CD4-positive, alpha-beta T cell treated with Interleukin-4 for 1 hour (primary cell): Measurements from ENCODE around the gene METTL2A.
A peak's percentile ranks its signal among the peaks of the same experiment; 100 is the strongest.
"Not testable (repeated sequence)": the region's sequence is repeated elsewhere in the genome, so short reads cannot be mapped to it uniquely, and the experiment has no call there.

Source experiments
- DNase-seq, 2 donors: peaks; one replicate each; pipeline ENCODE4 v3.0.0-alpha.2; 2020 to 2022

METTL2A gene

DNA sequence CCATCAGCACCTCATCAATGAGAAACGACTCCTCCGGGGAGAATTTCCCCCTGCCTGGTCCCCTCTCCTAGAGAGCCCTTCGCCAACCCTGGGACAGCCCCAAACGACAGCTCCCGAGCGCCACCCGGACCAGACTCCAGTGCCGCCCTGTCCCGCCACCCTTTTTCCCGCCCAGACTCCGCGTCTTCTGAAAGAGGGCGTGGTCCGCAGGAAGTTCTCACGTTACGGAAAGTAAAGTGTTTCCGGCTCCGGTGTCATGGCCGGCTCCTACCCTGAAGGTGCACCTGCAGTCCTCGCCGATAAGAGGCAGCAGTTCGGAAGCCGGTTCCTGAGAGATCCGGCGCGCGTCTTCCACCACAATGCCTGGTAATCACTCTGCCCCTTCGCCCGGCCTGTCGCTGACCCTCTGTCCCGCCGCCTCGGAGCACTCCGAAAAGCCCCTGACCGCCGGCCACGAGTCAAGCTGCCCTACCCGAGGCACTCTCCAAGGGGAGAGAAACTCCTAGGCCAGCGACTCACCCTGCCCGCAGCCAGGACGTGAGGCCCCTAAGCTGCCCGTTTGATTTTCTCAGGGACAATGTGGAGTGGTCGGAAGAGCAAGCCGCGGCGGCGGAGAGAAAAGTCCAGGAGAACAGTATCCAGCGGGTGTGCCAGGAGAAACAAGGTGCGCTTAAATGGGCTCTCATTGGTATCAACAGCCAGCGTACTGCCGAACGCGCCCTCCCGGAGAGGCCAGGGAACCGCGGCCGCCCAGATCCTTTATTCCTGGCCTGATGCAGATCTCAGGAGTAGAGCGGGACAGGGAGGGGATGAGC is at the start of gene METTL2A:
Gene METTL2A, plus strand, starts transcription at position 251 of the 815 bp plus-strand sequence. Its CDS starts 6 bp downstream, at position 257.
- peak; percentile 87 to 88 for DNase-seq

DNA sequence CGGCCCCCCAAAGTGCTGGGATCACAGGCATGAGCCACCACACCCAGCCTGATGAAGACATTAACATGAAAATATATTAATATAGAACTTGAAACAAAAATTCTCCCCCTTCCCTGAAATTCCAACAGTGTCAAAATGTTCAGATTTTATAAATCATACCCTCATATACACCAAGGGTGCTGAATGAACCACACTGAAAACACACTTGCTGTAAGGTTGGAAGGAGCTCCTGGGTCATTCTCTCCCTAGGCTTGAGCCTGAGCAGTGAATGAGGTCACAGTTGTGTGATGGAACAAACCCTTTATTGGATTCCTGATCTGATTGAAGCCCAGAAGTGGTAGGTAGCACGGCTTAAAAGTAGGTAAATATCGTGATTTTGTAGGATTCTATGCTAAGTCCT is 43.4 kb upstream of the METTL2A start, which contains the start of gene EFCAB3:
Gene EFCAB3, plus strand, starts transcription at position 301 of the 400 bp plus-strand sequence. CDS start 2,427 bp downstream, outside the sequence.
- DNase-seq, result no peak

DNA sequence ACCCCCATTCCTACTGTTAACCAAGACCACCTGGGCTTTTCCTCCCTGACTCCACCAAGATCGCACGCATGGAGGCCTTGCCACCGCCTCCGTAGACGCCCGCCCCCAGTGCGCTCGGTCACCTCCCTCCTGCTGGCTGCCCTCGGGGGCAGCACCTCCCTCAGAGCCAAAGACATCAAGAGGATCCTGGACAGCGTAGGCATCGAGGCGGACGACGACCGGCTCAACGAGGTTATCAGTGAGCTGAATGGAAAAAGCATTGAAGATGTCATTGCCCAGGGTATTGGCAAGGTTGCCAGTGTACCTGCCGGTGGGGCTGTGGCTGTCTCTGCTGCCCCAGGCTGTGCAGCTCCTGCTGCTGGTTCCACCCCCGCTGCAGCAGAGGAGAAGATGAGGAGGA is 42.1 kb upstream of the METTL2A start:
- DNase-seq, result no peak

- DNase-seq, result no peak
Observed at GRCh38 chr17:62388856-62389255, 34.8 kb upstream of the METTL2A start.

DNA sequence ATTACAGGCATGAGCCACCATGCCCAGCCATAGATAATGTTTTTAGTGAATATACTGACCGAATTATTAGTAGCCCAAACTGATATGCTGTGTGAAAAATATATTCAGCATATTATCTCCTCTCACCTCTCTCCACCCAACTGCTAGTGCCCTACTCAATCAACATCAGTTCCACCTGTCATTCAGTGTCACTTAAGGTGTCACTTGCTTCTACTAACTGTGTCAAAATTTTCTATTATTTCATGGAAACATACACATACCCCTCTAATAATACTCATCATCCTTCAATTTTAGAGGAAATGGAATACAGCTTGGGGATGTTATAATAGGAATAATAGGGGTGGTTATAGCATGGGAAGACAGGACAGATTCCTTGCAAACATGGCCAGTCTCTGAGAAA is 30.8 kb upstream of the METTL2A start:
- DNase-seq, result no peak

GRCh38 chr17:62398891-62399290 is 24.8 kb upstream of the METTL2A start:
- no peak for DNase-seq

- DNase-seq, result no peak
Observed at GRCh38 chr17:62405451-62405850, 18.2 kb upstream of the METTL2A start.

- DNase-seq, result not testable (repeated sequence)
Observed at GRCh38 chr17:62413090-62413489, 10.6 kb upstream of the METTL2A start.

DNA sequence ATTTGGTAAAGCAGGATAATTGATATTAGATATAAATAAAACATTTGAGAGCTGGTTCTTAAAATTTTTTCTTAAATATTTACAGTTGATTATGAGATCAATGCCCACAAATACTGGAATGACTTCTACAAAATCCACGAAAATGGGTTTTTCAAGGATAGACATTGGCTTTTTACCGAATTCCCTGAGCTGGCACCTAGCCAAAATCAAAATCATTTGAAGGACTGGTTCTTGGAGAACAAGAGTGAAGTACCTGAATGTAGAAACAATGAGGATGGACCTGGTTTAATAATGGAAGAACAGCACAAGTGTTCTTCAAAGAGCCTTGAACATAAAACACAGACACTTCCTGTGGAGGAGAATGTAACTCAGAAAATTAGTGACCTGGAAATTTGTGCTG is 2.5 kb downstream of the METTL2A start:
- not testable (repeated sequence) for DNase-seq

DNA sequence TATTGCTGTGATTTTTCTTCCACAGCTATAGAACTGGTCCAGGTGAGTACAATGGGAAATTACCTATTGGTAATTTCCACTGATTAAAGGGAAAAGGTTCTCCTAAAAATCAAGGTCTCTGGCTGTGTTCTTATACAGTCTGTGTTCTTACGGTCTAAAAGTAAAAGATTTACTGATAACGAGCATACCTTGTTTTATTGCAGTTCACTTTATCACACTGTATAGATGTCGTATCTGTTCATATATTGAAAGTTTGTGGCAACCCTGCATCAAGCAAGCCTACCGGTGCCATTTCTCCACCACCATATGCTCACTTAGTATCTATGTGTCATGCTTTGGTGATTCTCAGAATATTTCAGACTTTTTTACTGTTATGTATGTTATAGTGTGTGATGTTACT is 11.6 kb downstream of the METTL2A start:
- DNase-seq, result not testable (repeated sequence)

- not testable (repeated sequence) for DNase-seq
Observed at GRCh38 chr17:62441181-62441580, 17.5 kb downstream of the METTL2A start.

DNA sequence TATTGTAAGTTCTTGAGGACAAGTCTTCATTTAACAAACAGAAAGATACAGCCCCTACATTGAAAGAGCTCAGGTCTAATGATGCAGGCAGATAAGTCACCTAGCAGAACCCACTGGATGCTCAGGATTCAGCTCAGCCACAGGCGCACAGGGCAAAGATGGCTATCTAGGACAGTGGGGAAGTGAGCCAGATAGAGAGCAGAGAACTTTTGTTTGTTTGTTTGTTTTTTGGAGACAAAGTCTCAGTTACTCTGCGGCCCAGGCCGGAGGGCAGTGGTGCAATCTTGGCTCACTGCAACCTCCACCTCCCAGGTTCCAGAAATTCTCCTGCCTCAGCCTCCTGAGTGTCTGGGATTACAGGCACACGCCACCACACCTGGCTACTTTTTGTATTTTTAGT is 20.4 kb downstream of the METTL2A start:
- no peak for DNase-seq

- not testable (repeated sequence) for DNase-seq
Observed at GRCh38 chr17:62445791-62446190, 22.1 kb downstream of the METTL2A start.

DNA sequence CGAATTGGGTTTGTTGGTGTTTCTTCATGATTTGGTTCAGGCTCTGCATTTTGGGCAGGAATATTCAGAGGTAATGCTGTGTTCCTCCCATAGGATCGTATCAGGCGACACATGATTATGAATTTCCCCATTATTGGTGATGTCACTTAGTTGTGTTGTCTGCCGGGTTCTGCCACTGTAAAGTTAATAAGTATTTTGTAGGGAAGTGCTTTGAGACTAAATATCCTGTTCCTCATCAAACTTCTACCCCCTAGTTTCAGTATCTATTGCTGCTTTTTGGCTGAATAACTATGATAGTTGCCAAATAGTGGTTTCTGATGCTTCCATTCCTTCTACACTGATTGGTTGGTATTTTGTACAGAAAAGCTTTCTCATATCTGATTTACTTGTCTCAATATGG is 28.5 kb downstream of the METTL2A start:
- DNase-seq, result not testable (repeated sequence)

GRCh38 chr17:62453041-62453440 is 29.3 kb downstream of the METTL2A start:
- not testable (repeated sequence) for DNase-seq

- DNase-seq, result peak in 1 of 2 donors; percentile 30
Observed at GRCh38 chr17:62453656-62454055, 30.0 kb downstream of the METTL2A start.

DNA sequence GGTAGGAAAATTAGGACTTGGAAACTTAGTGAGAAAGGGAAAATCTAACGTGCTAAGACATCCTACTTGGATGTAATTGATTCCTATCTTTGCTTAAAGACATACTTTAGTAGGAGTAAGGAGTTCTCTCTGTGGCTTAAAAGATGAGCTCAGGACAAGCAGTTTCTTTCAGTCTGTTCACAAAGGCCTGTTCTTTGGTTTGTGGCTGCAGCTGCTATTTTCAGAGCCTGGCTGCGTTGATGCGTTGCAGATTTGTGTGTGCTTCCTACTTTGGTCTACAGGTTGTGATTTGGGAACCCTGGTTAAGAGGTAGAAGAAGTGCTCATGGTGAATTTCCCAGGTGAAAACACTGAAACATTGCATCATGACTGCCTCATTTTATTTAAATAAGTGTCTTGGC is 30.4 kb downstream of the METTL2A start:
- not testable (repeated sequence) for DNase-seq

- DNase-seq, result no peak
Observed at GRCh38 chr17:62456016-62456415, 32.3 kb downstream of the METTL2A start.

DNA sequence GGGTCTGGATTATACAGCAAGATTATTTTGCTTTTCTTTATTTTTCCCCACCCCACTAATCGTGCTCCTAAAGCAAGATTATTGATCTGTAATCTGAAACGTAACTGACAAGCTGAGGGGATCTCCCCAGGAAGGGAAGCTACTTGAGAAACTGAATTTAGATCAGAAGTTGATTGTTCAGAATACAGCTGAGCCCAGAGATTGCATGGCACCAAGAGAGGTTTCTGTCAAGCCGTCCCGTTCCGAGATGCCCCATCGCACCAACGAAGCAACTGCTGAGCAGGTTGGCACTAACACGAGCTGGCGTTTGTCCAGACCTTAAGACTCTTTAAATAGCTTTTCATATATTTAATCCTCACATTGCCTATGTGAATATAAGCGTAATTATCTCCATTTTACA is 34.8 kb downstream of the METTL2A start:
- not testable (repeated sequence) for DNase-seq

GRCh38 chr17:62464422-62464821 is 40.7 kb downstream of the METTL2A start:
- DNase-seq, result not testable (repeated sequence)

DNA sequence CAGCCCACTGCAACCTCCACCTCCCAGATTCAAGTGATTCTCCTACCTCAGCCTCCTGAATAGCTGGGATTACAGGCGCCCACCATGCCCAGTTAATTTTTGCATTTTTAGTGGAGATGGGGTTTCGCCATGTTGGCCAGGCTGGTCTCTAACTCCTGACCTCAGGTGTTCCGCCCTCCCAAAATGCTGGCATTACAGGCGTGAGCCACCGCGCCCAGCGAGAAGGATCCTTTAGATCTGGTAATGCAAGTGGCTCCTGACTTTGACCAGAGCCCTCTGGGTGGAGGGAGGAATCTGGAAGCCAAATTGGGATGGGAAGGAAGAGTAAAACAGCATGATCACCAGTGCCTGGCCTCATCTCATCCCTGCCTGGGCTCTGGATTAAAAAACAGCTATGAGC is 41.6 kb downstream of the METTL2A start:
- DNase-seq, result not testable (repeated sequence)

DNA sequence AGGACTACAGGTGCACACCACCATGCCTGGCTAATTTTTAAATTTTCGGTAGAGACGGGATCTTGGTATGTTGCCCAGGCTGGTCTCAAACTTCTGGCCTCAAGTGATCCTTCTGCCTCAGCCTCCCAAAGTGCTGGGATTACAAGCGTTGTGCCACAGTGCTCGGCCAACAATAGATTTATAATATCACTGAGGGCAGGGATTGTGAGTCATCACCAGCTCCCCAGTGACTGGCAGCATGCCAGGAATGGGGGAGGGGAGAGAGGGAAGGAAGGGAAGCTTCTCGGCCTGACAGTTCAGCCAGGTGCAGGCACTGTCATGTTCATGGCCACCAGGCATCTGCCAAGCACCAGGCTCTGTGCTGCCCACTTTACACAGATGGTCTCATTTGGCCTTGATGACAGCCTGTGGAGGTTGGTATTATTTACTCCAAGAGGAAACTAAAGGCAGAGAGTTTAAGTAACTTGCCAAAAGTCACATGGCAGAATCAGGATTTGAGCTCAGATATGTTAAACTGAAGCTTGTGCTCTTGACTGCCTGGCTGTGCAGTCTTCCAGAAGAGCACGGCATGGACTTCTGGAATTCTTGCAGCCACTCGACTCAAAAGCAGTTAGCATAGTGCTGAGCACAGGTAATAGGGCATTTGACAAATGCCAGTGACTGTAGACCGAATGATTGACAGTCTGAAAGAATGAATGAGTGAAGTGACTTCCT is 47.1 kb downstream of the METTL2A start:
- peak; percentile 62 for DNase-seq

GRCh38 chr17:62471380-62471880 is 47.7 kb downstream of the METTL2A start:
- not testable (repeated sequence) for DNase-seq
